Neutrophil (primary cell): ENCODE data around the gene CLINT1.

Source experiments
- H3K27ac ChIP-seq: fragments of 200-600 bp; sonication (generic); 2 replicates; pipeline ENCODE4 v1.5.1; 2016; ENCODE audit warnings: mild to moderate bottlenecking, moderate library complexity
- H3K27me3 ChIP-seq: fragments of 200-600 bp; sonication (generic); 2 replicates; pipeline ENCODE4 v1.6.0; 2016; ENCODE audit warnings: mild to moderate bottlenecking
- H3K36me3 ChIP-seq: fragments of 200-600 bp; sonication (generic); 2 replicates; pipeline ENCODE4 v1.5.1; 2017
- H3K4me1 ChIP-seq, 2 experiments: fragments of 200-600 bp in 1 of 2; sonication (generic) in 1 of 2; 1 replicate in 1 of 2; 2 replicates in 1 of 2; pipeline versions ENCODE4 v1.5.1 to v1.6.1; 2013 to 2016; ENCODE audit warnings: low read depth in 1 of 2, low read length in 1 of 2, mild to moderate bottlenecking in 1 of 2, moderate library complexity in 1 of 2; ENCODE audit not compliant: control insufficient read depth in 1 of 2, insufficient read depth in 1 of 2
- H3K4me3 ChIP-seq, 2 experiments: fragments of 200-600 bp in 1 of 2; sonication (generic) in 1 of 2; 1 replicate in 1 of 2; 2 replicates in 1 of 2; pipeline ENCODE4 v1.5.1; 2013 to 2016; ENCODE audit warnings: low read depth in 1 of 2, low read length in 1 of 2, mild to moderate bottlenecking in 1 of 2, moderate library complexity in 1 of 2
- H3K9me3 ChIP-seq: fragments of 200-600 bp; sonication (generic); 2 replicates; pipeline ENCODE4 v1.5.1; 2016
- CTCF ChIP-seq: fragments of 200-600 bp; sonication (generic); IDR thresholded peaks from 2 replicates; pipeline ENCODE4 v1.5.1; 2016; ENCODE audit warnings: antibody characterized with exemption

The CLINT1 gene

GRCh38 chr5:157821822-157822622, 36.9 kb downstream of the CLINT1 start:
- Histone ChIP-seq H3K4me1 (peaks cover 20 to 45% of the 10 kb centered on the region in 2 experiments), H3K9me3 (no peaks in the 10 kb centered on the region), H3K27ac (peak overlapping the region; percentile 24), H3K4me3 (no peak overlapping the region), H3K27me3 (no peaks in the 10 kb centered on the region), H3K36me3 (no peaks in the 10 kb centered on the region)
- no peak for TF ChIP-seq CTCF

- Histone ChIP-seq H3K27ac (peak overlapping the region; percentile 24), H3K27me3 (no peaks in the 10 kb centered on the region), H3K9me3 (no peaks in the 10 kb centered on the region), H3K4me1 (peaks cover 18 to 39% of the 10 kb centered on the region in 2 experiments), H3K36me3 (peaks cover 1% of the 10 kb centered on the region), H3K4me3 (no peak overlapping the region)
- TF ChIP-seq CTCF, result no peak
Measured at GRCh38 chr5:157821405-157821804, 37.5 kb downstream of the CLINT1 start.

GRCh38 chr5:157820593-157821252, 38.2 kb downstream of the CLINT1 start:
- no peak overlapping the region for H3K4me3 ChIP-seq
- peaks cover 4% of the 10 kb centered on the region for H3K36me3 ChIP-seq
- H3K27me3 ChIP-seq, result no peaks in the 10 kb centered on the region
- H3K4me1 ChIP-seq, result peaks cover 11 to 32% of the 10 kb centered on the region in 2 experiments
- no peaks in the 10 kb centered on the region for H3K9me3 ChIP-seq
- H3K27ac ChIP-seq, result peak overlapping the region; percentile 24
- no peak for TF ChIP-seq CTCF

- no peak overlapping the region for H3K27ac ChIP-seq
- TF ChIP-seq CTCF, result no peak
Measured at GRCh38 chr5:157819502-157820115, 39.3 kb downstream of the CLINT1 start.

GRCh38 chr5:157818368-157818767, 40.6 kb downstream of the CLINT1 start:
- H3K27ac ChIP-seq, result no peak overlapping the region
- peaks cover 24% of the 10 kb centered on the region for H3K36me3 ChIP-seq
- peaks cover 8 to 22% of the 10 kb centered on the region in 2 experiments for H3K4me1 ChIP-seq
- no peaks in the 10 kb centered on the region for H3K9me3 ChIP-seq
- no peak for TF ChIP-seq CTCF
- H3K27me3 ChIP-seq, result no peaks in the 10 kb centered on the region
- H3K4me3 ChIP-seq, result no peak overlapping the region

More at GRCh38 chr5:157819502-157820115, 39.3 kb downstream of the CLINT1 start:
- peaks cover 8 to 23% of the 10 kb centered on the region in 2 experiments for H3K4me1 ChIP-seq
- H3K27me3 ChIP-seq, result no peaks in the 10 kb centered on the region
- no peaks in the 10 kb centered on the region for H3K9me3 ChIP-seq
- H3K36me3 ChIP-seq, result peaks cover 12% of the 10 kb centered on the region
- no peak overlapping the region for H3K4me3 ChIP-seq
